HG02884 (cell line): Measurements from ENCODE around the gene TRIM52.

Experiments used
- ATAC-seq: cut with Tn5 transposase; IDR thresholded peaks from one replicate; pipeline ENCODE4 v1.9.1; 2021; ENCODE audit warnings: mild to moderate bottlenecking, moderate library complexity; ENCODE audit not compliant: unreplicated experiment

Gene TRIM52

GRCh38 chr5:181234455-181235306, 26.3 kb downstream of the TRIM52 start:
- ATAC-seq = no peak

GRCh38 chr5:181233801-181234454, 27.0 kb downstream of the TRIM52 start:
- ATAC-seq = no peak

- no peak for ATAC-seq
Measured at GRCh38 chr5:181233088-181233800, 27.7 kb downstream of the TRIM52 start.

GRCh38 chr5:181232593-181232992, 28.4 kb downstream of the TRIM52 start:
- ATAC-seq = no peak

- ATAC-seq = no peak
Measured at GRCh38 chr5:181231432-181231831, 29.5 kb downstream of the TRIM52 start.

- no peak for ATAC-seq
Measured at GRCh38 chr5:181230551-181230950, 30.4 kb downstream of the TRIM52 start.

- ATAC-seq = no peak
Measured at GRCh38 chr5:181229996-181230395, 30.9 kb downstream of the TRIM52 start.

GRCh38 chr5:181224390-181225229, 36.3 kb downstream of the TRIM52 start:
- no peak for ATAC-seq

GRCh38 chr5:181223729-181224389, 37.1 kb downstream of the TRIM52 start:
- peak; percentile 1 for ATAC-seq

GRCh38 chr5:181223058-181223728, 37.8 kb downstream of the TRIM52 start, which contains the start of gene TRIM41:
TRIM41 (plus strand) TSS chr5:181223281; CDS start chr5:181224000, 719 bp downstream.
- ATAC-seq = peak; percentile 53

GRCh38 chr5:181222630-181223057, 38.3 kb downstream of the TRIM52 start:
- peak; percentile 2 for ATAC-seq

- peak; percentile 21 for ATAC-seq
Measured at GRCh38 chr5:181221792-181222629, 38.9 kb downstream of the TRIM52 start.

- ATAC-seq = no peak
Measured at GRCh38 chr5:181221105-181221791, 39.7 kb downstream of the TRIM52 start.

GRCh38 chr5:181220178-181220515, 40.8 kb downstream of the TRIM52 start:
- ATAC-seq = no peak

GRCh38 chr5:181219262-181220177, 41.4 kb downstream of the TRIM52 start:
- ATAC-seq = no peak

- no peak for ATAC-seq
Measured at GRCh38 chr5:181218795-181219124, 42.2 kb downstream of the TRIM52 start.

- ATAC-seq = no peak
Measured at GRCh38 chr5:181217803-181218062, 43.2 kb downstream of the TRIM52 start.
